Measurements from ENCODE around the gene KLHDC8A. TPM values are rescaled to one million over a fixed set of nuclear protein-coding genes. Genes with fewer than 3 reads are reported as not detected.

Gene KLHDC8A
- total RNA-seq, 1 experiment from 2014 or later, result not detected

GRCh38 chr1:205339197-205339702, 17.5 kb downstream of the KLHDC8A start:
- no peak overlapping the region for H3K4me3 ChIP-seq (ENCODE audit: low read depth, low read length, poor library complexity, severe bottlenecking)
- no peaks in the 10 kb centered on the region for H3K36me3 ChIP-seq (ENCODE audit: insufficient read depth, low read length, poor library complexity, severe bottlenecking)
- ChIA-PET POLR2A (ENCODE audit: low non-redundant PET) (no interaction called here), CTCF (no interaction called here)
- intact Hi-C loops (cut with micrococcal nuclease; ENCODE audit: unreplicated experiment), result no loop called here
- DNase-seq (ENCODE audit: low spot score), result no peak
- H3K4me1 ChIP-seq (ENCODE audit: insufficient read depth, low read length, poor library complexity, severe bottlenecking), result peaks cover 4% of the 10 kb centered on the region
- no TSS peak for BruUV-seq (replicated peaks)
- no peak for TF ChIP-seq CTCF (conservative IDR thresholded peaks at IDR 0.05; ENCODE audit: low read depth, low read length)
- no peak for TF ChIP-seq EZH2 (IDR thresholded peaks at IDR 0.05; ENCODE audit: borderline replicate concordance, low read depth, low read length, poor library complexity, severe bottlenecking)
- H3K27ac ChIP-seq (ENCODE audit: low read depth, low read length, poor library complexity, severe bottlenecking), result no peak overlapping the region
- H3K27me3 ChIP-seq (replicated peaks; ENCODE audit: insufficient read depth, low read depth, low read length, poor library complexity), result peaks cover 13% of the 10 kb centered on the region
- H3K9me3 ChIP-seq (ENCODE audit: low read depth, low read length, poor library complexity, severe bottlenecking), result no peaks in the 10 kb centered on the region

- POLR2A ChIA-PET (ENCODE audit: low non-redundant PET), result no interaction called here
- H3K36me3 ChIP-seq (ENCODE audit: insufficient read depth, low read length, poor library complexity, severe bottlenecking), result no peaks in the 10 kb centered on the region
- H3K4me1 ChIP-seq (ENCODE audit: insufficient read depth, low read length, poor library complexity, severe bottlenecking), result no peaks in the 10 kb centered on the region
- no TSS peak for BruUV-seq (replicated peaks)
- CTCF ChIA-PET, result no interaction called here
- no peak for DNase-seq (ENCODE audit: low spot score)
- H3K9me3 ChIP-seq (ENCODE audit: low read depth, low read length, poor library complexity, severe bottlenecking), result no peaks in the 10 kb centered on the region
- TF ChIP-seq CTCF (conservative IDR thresholded peaks at IDR 0.05; ENCODE audit: low read depth, low read length) (no peak), EZH2 (IDR thresholded peaks at IDR 0.05; ENCODE audit: borderline replicate concordance, low read depth, low read length, poor library complexity, severe bottlenecking) (no peak)
- no peak overlapping the region for H3K4me3 ChIP-seq (ENCODE audit: low read depth, low read length, poor library complexity, severe bottlenecking)
- peaks cover under 1% of the 10 kb centered on the region for H3K27me3 ChIP-seq (replicated peaks; ENCODE audit: insufficient read depth, low read depth, low read length, poor library complexity)
- H3K27ac ChIP-seq (ENCODE audit: low read depth, low read length, poor library complexity, severe bottlenecking), result no peak overlapping the region
- intact Hi-C loops (cut with micrococcal nuclease; ENCODE audit: unreplicated experiment), result no loop called here
Observed at GRCh38 chr1:205338011-205338410, 18.7 kb downstream of the KLHDC8A start.

GRCh38 chr1:205337481-205337880, 19.2 kb downstream of the KLHDC8A start:
- Histone ChIP-seq H3K27ac (ENCODE audit: low read depth, low read length, poor library complexity, severe bottlenecking) (no peak overlapping the region), H3K36me3 (ENCODE audit: insufficient read depth, low read length, poor library complexity, severe bottlenecking) (no peaks in the 10 kb centered on the region), H3K27me3 (replicated peaks; ENCODE audit: insufficient read depth, low read depth, low read length, poor library complexity) (no peaks in the 10 kb centered on the region), H3K4me3 (ENCODE audit: low read depth, low read length, poor library complexity, severe bottlenecking) (no peak overlapping the region), H3K9me3 (ENCODE audit: low read depth, low read length, poor library complexity, severe bottlenecking) (no peaks in the 10 kb centered on the region), H3K4me1 (ENCODE audit: insufficient read depth, low read length, poor library complexity, severe bottlenecking) (no peaks in the 10 kb centered on the region)
- POLR2A ChIA-PET (ENCODE audit: low non-redundant PET), result no interaction called here
- BruUV-seq (replicated peaks), result no TSS peak
- TF ChIP-seq EZH2 (IDR thresholded peaks at IDR 0.05; ENCODE audit: borderline replicate concordance, low read depth, low read length, poor library complexity, severe bottlenecking), result no peak
- no peak for TF ChIP-seq CTCF (conservative IDR thresholded peaks at IDR 0.05; ENCODE audit: low read depth, low read length)
- CTCF ChIA-PET, result interaction anchor here (0.5 to 1.4 kb wide), 3 partner anchors 12 to 24 kb away, joined by 3 to 6 read pairs (median 6); no protein-coding TSS in a partner anchor
- DNase-seq (ENCODE audit: low spot score), result no peak
- intact Hi-C loops (cut with micrococcal nuclease; ENCODE audit: unreplicated experiment), result no loop called here
